K562 (cell line): ENCODE results near the gene HBQ1. TPM values are rescaled to one million over a fixed set of nuclear protein-coding genes. Genes with fewer than 3 reads are reported as not detected.

Source experiments
- AFF1 ChIP-seq, 2 experiments: fragments of 450-650 bp; IDR thresholded peaks; 2 replicates each; pipeline ENCODE4 v1.6.1; 2018; ENCODE audit warnings: mild to moderate bottlenecking in 2 of 2, low read depth in 1 of 2; ENCODE audit not compliant: partially characterized antibody in 2 of 2
- ETV1 ChIP-seq: fragments of 450-650 bp; conservative IDR thresholded peaks from 2 replicates; pipeline ENCODE4 v1.6.1; 2016; ENCODE audit warnings: missing genetic modification characterization, control low read depth, low read depth, missing compliant biosample characterization
- MGA ChIP-seq: fragments of 450-650 bp; IDR thresholded peaks from 2 replicates; pipeline ENCODE4 v1.6.1; 2016; ENCODE audit warnings: mild to moderate bottlenecking, moderate library complexity
- NR0B1 ChIP-seq: fragments of 450-650 bp; IDR thresholded peaks from one replicate; pipeline ENCODE4 v1.6.1; 2018; ENCODE audit warnings: mild to moderate bottlenecking, moderate library complexity; ENCODE audit not compliant: partially characterized antibody
- NR1H2 ChIP-seq: sonication (generic); formaldehyde crosslinking; IDR thresholded peaks from 2 replicates; pipeline ENCODE4 v1.4.0; 2020; ENCODE audit warnings: mild to moderate bottlenecking, missing genetic modification reagents
- RBBP5 ChIP-seq: fragments of 200-600 bp; sonication (generic); IDR thresholded peaks from 2 replicates; pipeline ENCODE4 v1.6.1; 2012; ENCODE audit warnings: borderline replicate concordance, mild to moderate bottlenecking, low read length, control low read depth, inconsistent platforms; ENCODE audit not compliant: insufficient read depth, poor library complexity, severe bottlenecking
- ZBTB17 ChIP-seq: fragments of 450-650 bp; formaldehyde crosslinking; IDR thresholded peaks from 2 replicates; pipeline ENCODE4 v1.4.0; 2020; ENCODE audit warnings: mild to moderate bottlenecking
- ZNF224 ChIP-seq: sonication (generic); formaldehyde crosslinking; IDR thresholded peaks from 2 replicates; pipeline ENCODE4 v1.8.0; 2022; ENCODE audit warnings: mild to moderate bottlenecking, missing genetic modification reagents
- ZNF780A ChIP-seq: fragments of 250-450 bp; sonication (Bioruptor Pico); IDR thresholded peaks from 2 replicates; pipeline ENCODE4 v1.5.0; 2021; ENCODE audit warnings: mild to moderate bottlenecking
- polyA plus RNA-seq, 8 experiments: library from polyadenylated mRNA; depleted of rRNA in 4 of 8; stranded (reverse) in 5 of 8; unstranded in 3 of 8; fragments of >200 nt; fragmentation: Nextera tagmentation in 2 of 8; fragmentation: Illumina TruSeq in 1 of 8; extraction: Ambion mirVana in 2 of 8; extraction: Trizol in 1 of 8; gene quantifications; 2 replicates each; pipeline versions ENCODE4 v1.2.1 to v1.2.3, GENCODE V29; 2011 to 2014; ENCODE audit warnings: inconsistent platforms in 1 of 8, missing spikeins in 1 of 8
- total RNA-seq, 7 experiments: library from RNA; depleted of rRNA in 6 of 7; stranded (reverse); fragments of >200 nt in 6 of 7; fragmentation: Illumina TruSeq in 2 of 7; extraction: Trizol in 2 of 7; gene quantifications; 2 replicates each; pipeline versions ENCODE4 v1.2.1 to v1.2.3, GENCODE V29; 2011 to 2021; ENCODE audit warnings: low replicate concordance in 1 of 7

Gene HBQ1
- total and polyA plus RNA-seq, 9 of the 15 experiments (the other 6 are each of a cell fraction or from before 2014, with no cell fraction given): 2.3 to 190 (median 19.8) TPM

GRCh38 chr16:143456-143855, 36.8 kb upstream of the HBQ1 start (continued):
- TF ChIP-seq MGA (0 out of 2 replicates have a peak, but pooled peaks have one; percentile 7), RBBP5 (peak; percentile 3), NR1H2 (no peak), AFF1 (IDR thresholded peaks at IDR 0.05; ENCODE audit: low read depth in 1 of 2, partially characterized antibody in 2 of 2) (peak in 1 of 2 experiments; percentile 10), ZNF780A (no peak), ZNF224 (CRISPR knock-in tag) (no peak), ZBTB17 (no peak), NR0B1 (no peak), ETV1 (tag) (no peak)
